KOPT-K1 (cell line): ENCODE measurements around the gene BBS4.

Experiments used
- H3K27ac ChIP-seq: fragments of 200-600 bp; sonication (generic); 2 replicates; pipeline ENCODE4 v1.5.1; 2016; ENCODE audit warnings: antibody characterized with exemption, mild to moderate bottlenecking, low read depth, low read length; ENCODE audit not compliant: poor library complexity, severe bottlenecking
- H3K36me3 ChIP-seq: fragments of 200-600 bp; sonication (generic); 2 replicates; pipeline ENCODE4 v1.5.1; 2017; ENCODE audit warnings: antibody characterized with exemption, mild to moderate bottlenecking, low read length, moderate library complexity; ENCODE audit not compliant: insufficient read depth
- H3K9me3 ChIP-seq: fragments of 200-600 bp; sonication (generic); 2 replicates; pipeline ENCODE4 v1.5.1; 2017; ENCODE audit warnings: antibody characterized with exemption, low read length, mild to moderate bottlenecking; ENCODE audit not compliant: insufficient read depth, poor library complexity, severe bottlenecking

Gene BBS4

DNA sequence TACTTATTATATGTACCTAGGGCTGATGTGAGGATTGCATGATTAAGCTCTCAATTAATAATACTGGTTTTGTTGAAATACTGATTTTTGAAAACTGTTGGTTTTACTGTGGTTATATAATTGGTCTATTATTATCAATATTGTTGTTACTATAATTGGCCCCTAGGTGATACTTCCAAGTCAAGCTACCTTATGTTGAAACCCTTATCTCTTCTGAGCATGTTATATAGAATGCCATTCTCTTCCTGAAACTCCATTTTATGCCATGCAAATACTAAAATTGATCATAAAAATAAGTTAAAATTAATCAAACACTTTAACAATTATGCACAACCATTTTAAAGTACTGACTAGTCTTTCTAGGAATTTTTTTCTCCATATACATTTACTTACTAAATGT, 46.1 kb downstream of the BBS4 start:
- no peaks in the 10 kb centered on the region for H3K9me3 ChIP-seq
- H3K36me3 ChIP-seq: peaks cover 19% of the 10 kb centered on the region; the same call in 1 of the 2 replicates
- H3K27ac ChIP-seq: no peak overlapping the region

DNA sequence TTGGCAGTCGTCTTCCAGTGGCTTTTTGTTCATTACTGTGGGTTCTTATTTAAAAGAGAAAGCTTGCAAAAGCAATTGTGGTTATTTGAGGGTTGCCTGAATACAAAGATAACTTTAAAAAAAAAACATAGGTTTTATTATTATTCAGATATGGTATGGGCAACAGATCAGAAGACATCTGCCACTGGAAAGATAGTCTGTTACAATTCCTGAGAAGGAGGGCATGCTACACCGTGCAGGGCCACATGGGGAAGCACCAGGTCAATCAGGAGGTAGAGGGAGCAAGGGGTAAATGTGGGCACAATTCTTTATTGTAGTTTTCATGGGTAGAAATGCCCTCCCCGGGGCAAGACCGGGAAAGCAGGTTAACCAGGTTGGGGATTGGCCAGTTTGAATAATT, 46.5 kb downstream of the BBS4 start:
- H3K9me3 ChIP-seq: no peaks in the 10 kb centered on the region
- no peak overlapping the region for H3K27ac ChIP-seq
- peaks cover 22% of the 10 kb centered on the region; the same call in 1 of the 2 replicates for H3K36me3 ChIP-seq

DNA sequence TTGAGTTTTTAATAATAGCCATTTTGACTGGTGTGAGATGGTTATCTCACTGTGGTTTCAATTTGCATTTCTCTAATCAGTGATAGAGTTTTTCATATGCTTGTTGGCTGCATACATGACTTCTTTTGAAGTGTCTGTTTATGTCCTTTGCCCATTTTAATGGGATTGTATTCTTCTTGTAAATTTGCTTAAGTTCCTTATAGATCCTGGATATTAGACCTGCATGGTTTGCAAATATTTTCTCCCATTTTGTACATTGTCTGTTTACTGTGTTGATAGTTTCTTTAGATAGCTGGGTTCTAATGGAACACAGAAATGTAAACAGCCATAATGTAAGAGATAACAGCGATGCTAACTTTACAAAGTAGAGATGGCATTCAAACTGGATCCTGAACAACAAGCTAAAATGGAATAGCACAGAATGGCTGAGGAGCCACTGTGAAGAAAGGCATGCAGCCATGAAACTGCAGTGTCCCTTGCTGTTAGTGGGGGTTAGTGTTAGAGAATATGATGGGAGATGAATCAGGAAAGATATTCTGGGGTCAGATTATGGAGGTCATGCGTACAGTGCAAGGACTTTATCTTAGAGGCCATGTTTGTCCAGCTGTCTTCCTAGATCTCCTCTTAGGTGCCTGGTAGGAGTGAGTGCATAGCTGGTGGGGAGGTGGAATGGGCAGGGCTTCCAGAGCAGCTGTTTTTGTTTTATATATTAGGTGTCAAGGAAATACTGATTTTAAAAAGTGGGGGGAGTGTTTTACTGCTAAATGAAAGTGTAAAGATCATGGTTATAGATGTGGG, 48.1 kb downstream of the BBS4 start:
- H3K27ac ChIP-seq: no peak overlapping the region
- no peaks in the 10 kb centered on the region for H3K9me3 ChIP-seq
- peaks cover 22% of the 10 kb centered on the region; the same call in 1 of the 2 replicates for H3K36me3 ChIP-seq

DNA sequence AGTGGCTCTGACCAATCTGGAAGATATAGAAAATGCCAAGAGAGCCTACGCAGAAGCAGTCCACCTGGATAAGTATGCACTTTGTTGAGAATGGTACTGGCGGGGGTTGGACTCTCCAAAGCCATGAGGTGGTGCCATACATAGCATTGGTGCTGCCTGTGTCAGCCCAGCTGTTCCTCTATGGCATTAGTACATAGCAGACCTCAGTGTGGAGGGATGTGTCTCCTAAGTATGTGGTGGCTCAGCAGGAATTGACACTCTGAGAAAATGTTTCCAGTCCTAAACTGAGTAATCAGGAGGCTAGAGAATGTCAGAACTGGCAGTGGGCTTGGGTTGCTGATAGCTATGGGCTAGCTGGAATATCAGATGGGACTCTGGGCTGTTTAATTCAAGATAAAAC, 49.1 kb downstream of the BBS4 start:
- peaks cover 22% of the 10 kb centered on the region; the same call in 1 of the 2 replicates for H3K36me3 ChIP-seq
- no peaks in the 10 kb centered on the region for H3K9me3 ChIP-seq
- no peak overlapping the region for H3K27ac ChIP-seq

- Histone ChIP-seq H3K36me3 (peaks cover 13% of the 10 kb centered on the region; the same call in 1 of the 2 replicates), H3K9me3 (no peaks in the 10 kb centered on the region), H3K27ac (no peak overlapping the region)
These were observed 51.1 kb downstream of the BBS4 start for GRCh38 chr15:72737061-72737460.

DNA sequence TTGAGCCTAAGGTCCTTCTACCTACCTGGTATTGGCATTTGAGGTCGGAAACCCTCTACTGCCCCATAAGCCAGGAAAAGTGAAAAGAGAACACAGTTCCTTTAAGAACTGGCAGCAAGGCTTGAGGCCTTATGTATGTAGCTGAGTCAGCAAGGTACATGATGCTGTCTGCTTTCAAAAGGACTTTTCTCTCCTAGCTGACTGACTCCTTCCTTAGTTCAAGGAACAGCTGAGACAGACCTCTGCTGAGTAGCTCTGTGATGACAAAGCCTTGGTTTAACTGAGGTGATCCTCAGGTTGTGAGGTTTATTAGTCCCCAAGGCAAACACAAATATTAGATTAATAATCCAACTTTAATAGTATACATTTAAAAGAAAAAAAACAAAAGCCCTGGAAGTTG, 51.7 kb downstream of the BBS4 start:
- Histone ChIP-seq H3K27ac (no peak overlapping the region), H3K9me3 (no peaks in the 10 kb centered on the region), H3K36me3 (peaks cover 18% of the 10 kb centered on the region; the same call in 1 of the 2 replicates)

GRCh38 chr15:72740219-72740618, 54.2 kb downstream of the BBS4 start:
- H3K36me3 ChIP-seq: peaks cover 18% of the 10 kb centered on the region; the same call in 1 of the 2 replicates
- H3K9me3 ChIP-seq: no peaks in the 10 kb centered on the region
- peak overlapping the region; percentile 42 for H3K27ac ChIP-seq

GRCh38 chr15:72749700-72750099, 63.7 kb downstream of the BBS4 start:
- Histone ChIP-seq H3K36me3 (peaks cover 45% of the 10 kb centered on the region), H3K27ac (no peak overlapping the region), H3K9me3 (no peaks in the 10 kb centered on the region)

DNA sequence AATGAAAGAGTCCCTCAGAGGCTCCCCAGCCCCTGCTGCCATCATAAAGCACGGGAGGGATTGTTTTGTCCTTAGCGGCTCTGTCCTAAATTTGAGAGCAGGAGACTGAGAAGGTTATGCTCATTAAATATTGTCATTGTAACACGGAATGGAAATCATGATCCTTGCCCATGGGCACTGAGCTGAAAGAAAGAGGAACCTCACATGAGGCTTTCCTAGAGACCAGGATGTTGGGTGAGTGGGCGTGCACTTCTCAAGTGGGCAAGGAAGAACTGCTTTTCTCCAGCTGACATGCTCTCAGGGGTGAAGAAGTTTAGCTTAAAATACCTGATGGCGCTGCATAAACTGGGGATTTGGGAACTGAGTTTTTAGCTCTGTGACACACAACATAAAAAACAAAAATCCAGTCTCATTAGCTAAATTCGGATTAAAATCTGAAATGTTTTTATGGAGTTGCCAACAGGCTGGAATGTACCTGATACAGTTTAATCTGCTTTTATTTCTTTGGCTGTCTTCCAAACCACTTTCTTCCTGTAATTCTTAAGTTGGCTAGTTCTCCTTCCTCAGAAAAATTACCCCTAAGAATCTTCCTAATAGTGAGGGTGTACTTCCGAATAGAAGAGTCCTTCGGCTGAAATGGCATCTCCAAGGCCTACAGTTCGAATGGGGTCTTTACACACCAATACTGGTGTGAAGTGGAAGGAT, 65.9 kb downstream of the BBS4 start:
- peaks cover 67% of the 10 kb centered on the region for H3K36me3 ChIP-seq

DNA sequence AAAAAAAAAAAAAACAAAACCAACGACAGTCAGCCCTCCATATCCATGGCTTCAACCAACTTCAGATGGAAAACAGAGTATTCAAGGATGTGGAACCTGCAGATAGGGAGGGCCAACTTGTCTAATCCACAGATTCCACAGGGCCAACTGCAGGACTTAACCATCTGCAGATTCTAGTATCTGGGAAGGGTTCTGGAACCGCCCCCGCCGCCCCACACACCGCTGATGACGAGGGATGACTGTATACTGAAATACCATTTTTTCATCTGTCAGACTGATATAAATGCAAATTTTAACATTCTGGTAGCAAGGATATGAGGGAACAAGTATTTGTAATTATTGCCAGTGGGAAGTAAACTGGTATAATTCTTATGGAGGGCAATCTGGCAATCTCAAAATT, 68.1 kb downstream of the BBS4 start:
- peaks cover 86% of the 10 kb centered on the region for H3K36me3 ChIP-seq

More for the DNA sequence above, 65.9 kb downstream of the BBS4 start:
- Histone ChIP-seq H3K27ac (no peak overlapping the region), H3K9me3 (no peaks in the 10 kb centered on the region)

GRCh38 chr15:72758182-72758581, 72.2 kb downstream of the BBS4 start:
- Histone ChIP-seq H3K9me3 (no peaks in the 10 kb centered on the region), H3K36me3 (peaks cover 93% of the 10 kb centered on the region), H3K27ac (no peak overlapping the region)

More for the DNA sequence above, 68.1 kb downstream of the BBS4 start:
- H3K27ac ChIP-seq: no peak overlapping the region
- H3K9me3 ChIP-seq: no peaks in the 10 kb centered on the region

GRCh38 chr15:72760590-72761260, 74.7 kb downstream of the BBS4 start:
- peaks cover 93% of the 10 kb centered on the region for H3K36me3 ChIP-seq
- H3K27ac ChIP-seq: no peak overlapping the region
- H3K9me3 ChIP-seq: no peaks in the 10 kb centered on the region

- no peak overlapping the region for H3K27ac ChIP-seq
- peaks cover 24% of the 10 kb centered on the region for H3K9me3 ChIP-seq
- H3K36me3 ChIP-seq: peaks cover 96% of the 10 kb centered on the region
These were observed 78.6 kb downstream of the BBS4 start for GRCh38 chr15:72764656-72765055.

- Histone ChIP-seq H3K36me3 (peaks cover 94% of the 10 kb centered on the region), H3K27ac (no peak overlapping the region), H3K9me3 (peaks cover 24% of the 10 kb centered on the region)
These were observed 80.0 kb downstream of the BBS4 start for GRCh38 chr15:72766025-72766424.

GRCh38 chr15:72766780-72767179, 80.8 kb downstream of the BBS4 start:
- peaks cover 24% of the 10 kb centered on the region for H3K9me3 ChIP-seq
- no peak overlapping the region for H3K27ac ChIP-seq
- peaks cover 95% of the 10 kb centered on the region for H3K36me3 ChIP-seq
